ENCODE data around the gene ART1.

GRCh38 chr11:3644817-3645235 is at the start of gene ART1:
- TF ChIP-seq CTCF (IDR thresholded peaks at IDR 0.05; ENCODE audit: extremely low read depth in 1 of 2, insufficient read depth in 1 of 2, low read depth in 1 of 2, low read length in 2 of 2) (no peak), POLR2AphosphoS5 (IDR thresholded peaks at IDR 0.05; ENCODE audit: insufficient read depth, low read depth, low read length) (no peak), POLR2A (IDR thresholded peaks at IDR 0.05; ENCODE audit: low read depth, low read length) (no peak), GATA2 (IDR thresholded peaks at IDR 0.05; ENCODE audit: insufficient read depth, insufficient read length, low read depth, low read length) (no peak), JUN (IDR thresholded peaks at IDR 0.05; ENCODE audit: borderline replicate concordance, insufficient read depth, insufficient read length, low read depth) (no peak), FOS (IDR thresholded peaks at IDR 0.05; ENCODE audit: borderline replicate concordance, insufficient read depth, low read length) (no peak)

All from endothelial cell of umbilical vein (primary cell).